ENCODE results near the gene MIPEP.

Gene MIPEP

DNA sequence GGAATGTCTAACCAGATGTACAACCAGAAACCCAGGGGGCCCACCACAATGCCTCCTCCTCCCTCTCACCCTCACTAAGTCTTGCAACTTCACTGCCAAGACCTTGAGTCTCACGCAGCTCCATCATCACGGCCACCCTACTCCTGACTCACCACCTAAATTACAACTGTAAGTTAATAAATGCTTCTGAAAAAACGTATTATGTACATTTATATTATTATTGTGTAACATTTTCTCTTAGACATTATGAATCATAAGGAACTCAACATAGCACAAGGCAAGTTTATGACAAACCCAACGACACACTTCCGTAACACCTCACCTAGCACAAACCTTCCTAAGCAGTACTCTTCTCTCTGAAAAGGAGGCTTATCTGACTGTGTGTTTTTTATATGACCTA lies 20.7 kb downstream of the MIPEP start:
- H3K4me3 ChIP-seq (ENCODE audit: low read depth, low read length), result no peak overlapping the region
- no peak for DNase-seq (ENCODE audit: low read depth)
- TF ChIP-seq, protein P1, sequence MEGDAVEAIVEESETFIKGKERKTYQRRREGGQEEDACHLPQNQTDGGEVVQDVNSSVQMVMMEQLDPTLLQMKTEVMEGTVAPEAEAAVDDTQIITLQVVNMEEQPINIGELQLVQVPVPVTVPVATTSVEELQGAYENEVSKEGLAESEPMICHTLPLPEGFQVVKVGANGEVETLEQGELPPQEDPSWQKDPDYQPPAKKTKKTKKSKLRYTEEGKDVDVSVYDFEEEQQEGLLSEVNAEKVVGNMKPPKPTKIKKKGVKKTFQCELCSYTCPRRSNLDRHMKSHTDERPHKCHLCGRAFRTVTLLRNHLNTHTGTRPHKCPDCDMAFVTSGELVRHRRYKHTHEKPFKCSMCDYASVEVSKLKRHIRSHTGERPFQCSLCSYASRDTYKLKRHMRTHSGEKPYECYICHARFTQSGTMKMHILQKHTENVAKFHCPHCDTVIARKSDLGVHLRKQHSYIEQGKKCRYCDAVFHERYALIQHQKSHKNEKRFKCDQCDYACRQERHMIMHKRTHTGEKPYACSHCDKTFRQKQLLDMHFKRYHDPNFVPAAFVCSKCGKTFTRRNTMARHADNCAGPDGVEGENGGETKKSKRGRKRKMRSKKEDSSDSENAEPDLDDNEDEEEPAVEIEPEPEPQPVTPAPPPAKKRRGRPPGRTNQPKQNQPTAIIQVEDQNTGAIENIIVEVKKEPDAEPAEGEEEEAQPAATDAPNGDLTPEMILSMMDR (IDR thresholded peaks at IDR 0.05; ENCODE audit: low read depth, low read length, missing control alignments), result no peak

GRCh38 chr13:23867027-23867491 lies 22.1 kb downstream of the MIPEP start:
- TF ChIP-seq, protein P1 (IDR thresholded peaks at IDR 0.05; ENCODE audit: low read depth, low read length, missing control alignments), result no peak
- DNase-seq (ENCODE audit: low read depth), result no peak
- H3K4me3 ChIP-seq (ENCODE audit: low read depth, low read length), result no peak overlapping the region

DNA sequence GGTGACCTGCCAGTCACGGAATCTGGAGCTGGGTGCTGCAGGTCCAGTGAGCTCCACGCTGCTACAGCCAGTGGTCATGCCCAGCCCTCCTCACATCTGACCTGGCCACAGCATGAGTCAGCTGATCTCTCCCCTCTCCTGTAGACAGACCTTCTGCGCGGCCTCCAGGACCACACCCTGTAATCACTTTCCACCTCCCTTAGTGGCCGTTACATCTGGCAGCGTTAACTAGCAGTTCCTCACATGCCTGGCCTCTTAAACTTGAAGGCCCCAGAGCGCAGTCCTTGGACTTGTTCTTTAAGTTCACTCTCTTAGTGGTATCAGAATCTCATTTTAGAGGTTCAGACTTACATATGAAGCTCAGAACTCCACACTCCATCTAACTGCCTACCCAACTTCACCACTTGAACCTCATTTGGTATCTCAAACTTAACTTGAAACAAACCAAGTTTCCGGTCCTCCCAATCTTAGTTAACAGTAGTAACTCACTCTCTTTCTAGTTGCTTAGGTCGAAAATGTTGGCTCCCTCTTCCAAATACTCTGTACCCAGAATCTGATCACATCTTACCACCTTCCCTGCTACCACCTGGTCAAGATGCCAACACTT lies 22.7 kb downstream of the MIPEP start:
- H3K4me3 ChIP-seq (ENCODE audit: low read depth, low read length), result no peak overlapping the region
- TF ChIP-seq, protein P1 (IDR thresholded peaks at IDR 0.05; ENCODE audit: low read depth, low read length, missing control alignments), result no peak
- no peak for DNase-seq (ENCODE audit: low read depth)

- DNase-seq (ENCODE audit: low read depth), result no peak
- TF ChIP-seq, protein P1 (IDR thresholded peaks at IDR 0.05; ENCODE audit: low read depth, low read length, missing control alignments), result no peak
- H3K4me3 ChIP-seq (ENCODE audit: low read depth, low read length), result no peak overlapping the region
Measured at GRCh38 chr13:23865906-23866305, 23.3 kb downstream of the MIPEP start.

GRCh38 chr13:23865026-23865425 lies 24.2 kb downstream of the MIPEP start:
- TF ChIP-seq, protein P1 (IDR thresholded peaks at IDR 0.05; ENCODE audit: low read depth, low read length, missing control alignments), result no peak
- no peak for DNase-seq (ENCODE audit: low read depth)
- H3K4me3 ChIP-seq (ENCODE audit: low read depth, low read length), result no peak overlapping the region

- TF ChIP-seq, protein P1 (IDR thresholded peaks at IDR 0.05; ENCODE audit: low read depth, low read length, missing control alignments), result no peak
- no peak for DNase-seq (ENCODE audit: low read depth)
- no peak overlapping the region for H3K4me3 ChIP-seq (ENCODE audit: low read depth, low read length)
Measured at GRCh38 chr13:23861310-23861709, 27.9 kb downstream of the MIPEP start.

- TF ChIP-seq, protein P1 (IDR thresholded peaks at IDR 0.05; ENCODE audit: low read depth, low read length, missing control alignments), result no peak
- H3K4me3 ChIP-seq (ENCODE audit: low read depth, low read length), result no peak overlapping the region
- DNase-seq (ENCODE audit: low read depth), result no peak
Measured at GRCh38 chr13:23859904-23860303, 29.3 kb downstream of the MIPEP start.
